ENCODE data around the gene SIVA1. TPM values are rescaled to one million over a fixed set of nuclear protein-coding genes. Genes with fewer than 3 reads are reported as not detected.

Gene SIVA1
- total and polyA plus RNA-seq, 2 of the 8 experiments (the other 6 are each of a cell fraction or from before 2014, with no cell fraction given), result 123 to 589 TPM

- TF ChIP-seq CHD2 (IDR thresholded peaks at IDR 0.05; ENCODE audit: low read length) (no peak), CHD1 (IDR thresholded peaks at IDR 0.05; ENCODE audit: low read depth, low read length) (no peak), EP300 (IDR thresholded peaks at IDR 0.05; ENCODE audit: borderline replicate concordance in 1 of 2, low read depth in 2 of 2, low read length in 2 of 2) (no peak), JUN (IDR thresholded peaks at IDR 0.05; ENCODE audit: low read depth, low read length) (no peak), RAD21 (IDR thresholded peaks at IDR 0.05 in 1 of 2, conservative IDR thresholded peaks at IDR 0.05 in 1 of 2; ENCODE audit: low read depth in 2 of 2, low read length in 2 of 2) (no peak), KDM4A (IDR thresholded peaks at IDR 0.05; ENCODE audit: low read depth, low read length, severe bottlenecking) (peak; percentile 51), PHF8 (conservative IDR thresholded peaks at IDR 0.05; ENCODE audit: low read depth, low read length) (peak; percentile 52; the same call in 1 of the 2 replicates)
Measured at GRCh38 chr14:104795781-104796686, 43.1 kb downstream of the SIVA1 start (continued).
